Loucy (cell line): Measurements from ENCODE around the gene CDX1.
A peak's percentile ranks its signal among the peaks of the same experiment; 100 is the strongest.

Experiments used
- H2AFZ ChIP-seq: fragments of 200-600 bp; sonication (generic); 2 replicates; pipeline ENCODE4 v1.6.0; 2016; ENCODE audit warnings: antibody characterized with exemption, mild to moderate bottlenecking, low read length, moderate library complexity
- H3F3A ChIP-seq: fragments of 200-600 bp; 2 replicates; pipeline ENCODE4 v1.6.0; 2016; ENCODE audit warnings: antibody characterized with exemption, low read depth, mild to moderate bottlenecking
- H3K27me3 ChIP-seq: fragments of 200-600 bp; sonication (generic); 2 replicates; pipeline ENCODE4 v1.6.1; 2014; ENCODE audit warnings: low read length, mild to moderate bottlenecking; ENCODE audit not compliant: insufficient read depth, poor library complexity, severe bottlenecking
- H3K36me3 ChIP-seq: fragments of 200-600 bp; sonication (generic); 2 replicates; pipeline ENCODE4 v1.6.1; 2016; ENCODE audit warnings: low read length; ENCODE audit not compliant: insufficient read depth
- H3K4me1 ChIP-seq: fragments of 200-600 bp; sonication (generic); 2 replicates; pipeline ENCODE4 v1.5.1; 2014; ENCODE audit warnings: low read length, mild to moderate bottlenecking; ENCODE audit not compliant: insufficient read depth, poor library complexity, severe bottlenecking
- H3K4me2 ChIP-seq: fragments of 200-600 bp; sonication (generic); 2 replicates; pipeline ENCODE4 v1.6.0; 2014; ENCODE audit warnings: antibody characterized with exemption, low read length, low read depth, mild to moderate bottlenecking; ENCODE audit not compliant: poor library complexity, severe bottlenecking
- H3K4me3 ChIP-seq: fragments of 200-600 bp; sonication (generic); 2 replicates; pipeline ENCODE4 v1.5.1; 2014; ENCODE audit warnings: low read length, mild to moderate bottlenecking, mixed read lengths; ENCODE audit not compliant: poor library complexity, severe bottlenecking
- H3K79me2 ChIP-seq: fragments of 200-600 bp; sonication (generic); 2 replicates; pipeline ENCODE4 v1.6.1; 2014; ENCODE audit warnings: low read length; ENCODE audit not compliant: insufficient read depth
- H3K9ac ChIP-seq: fragments of 200-600 bp; sonication (generic); 2 replicates; pipeline ENCODE4 v1.6.0; 2014; ENCODE audit warnings: mild to moderate bottlenecking, low read depth, low read length, moderate library complexity; ENCODE audit not compliant: poor library complexity, severe bottlenecking
- H3K9me2 ChIP-seq: fragments of 200-600 bp; sonication (generic); replicated peaks from 2 replicates; pipeline ENCODE4 v1.6.1; 2016; ENCODE audit warnings: low read depth, low read length, mixed read lengths
- H3K9me3 ChIP-seq: fragments of 200-600 bp; sonication (generic); 2 replicates; pipeline ENCODE4 v1.6.1; 2014; ENCODE audit warnings: mild to moderate bottlenecking, antibody characterized with exemption, low read length, low read depth; ENCODE audit not compliant: insufficient read depth
- H4K20me1 ChIP-seq: fragments of 200-600 bp; sonication (generic); 2 replicates; pipeline ENCODE4 v1.6.0; 2014; ENCODE audit warnings: antibody characterized with exemption, low read length, mild to moderate bottlenecking; ENCODE audit not compliant: insufficient read depth, poor library complexity, severe bottlenecking
- CTCF ChIP-seq: fragments of 200-600 bp; sonication (generic); conservative IDR thresholded peaks from 2 replicates; pipeline ENCODE4 v1.5.1; 2014; ENCODE audit warnings: mild to moderate bottlenecking, antibody characterized with exemption, low read length
- EZH2phosphoT487 ChIP-seq: fragments of 200-600 bp; IDR thresholded peaks from 2 replicates; pipeline ENCODE4 v1.6.1; 2018; ENCODE audit warnings: antibody characterized with exemption, mild to moderate bottlenecking, moderate library complexity, borderline replicate concordance

The CDX1 gene

GRCh38 chr5:150119421-150120061, 47.0 kb upstream of the CDX1 start:
- TF ChIP-seq EZH2phosphoT487 (no peak), CTCF (peak; percentile 34; the same call in 1 of the 2 replicates)
- H3K36me3 ChIP-seq, result no peaks in the 10 kb centered on the region
- H3K9ac ChIP-seq, result no peak overlapping the region
- no peaks in the 10 kb centered on the region for H3K4me1 ChIP-seq
- H3K4me2 ChIP-seq, result no peak overlapping the region
- no peak overlapping the region for H2AFZ ChIP-seq
- H3K4me3 ChIP-seq, result no peak overlapping the region
- no peaks in the 10 kb centered on the region for H4K20me1 ChIP-seq
- no peaks in the 10 kb centered on the region for H3K27me3 ChIP-seq
- no peaks in the 10 kb centered on the region for H3F3A ChIP-seq
- no peaks in the 10 kb centered on the region for H3K9me2 ChIP-seq
- H3K79me2 ChIP-seq, result no peaks in the 10 kb centered on the region
- H3K9me3 ChIP-seq, result no peaks in the 10 kb centered on the region

- Histone ChIP-seq H3K4me2 (no peak overlapping the region), H3F3A (no peaks in the 10 kb centered on the region), H3K9me3 (no peaks in the 10 kb centered on the region), H3K4me3 (no peak overlapping the region), H3K9ac (no peak overlapping the region), H3K4me1 (no peaks in the 10 kb centered on the region), H4K20me1 (no peaks in the 10 kb centered on the region), H3K36me3 (no peaks in the 10 kb centered on the region), H3K27me3 (no peaks in the 10 kb centered on the region), H2AFZ (no peak overlapping the region), H3K79me2 (no peaks in the 10 kb centered on the region), H3K9me2 (no peaks in the 10 kb centered on the region)
- no peak for TF ChIP-seq EZH2phosphoT487
- no peak for TF ChIP-seq CTCF
These were observed 46.5 kb upstream of the CDX1 start for GRCh38 chr5:150120062-150120441.

GRCh38 chr5:150120617-150121447, 45.7 kb upstream of the CDX1 start:
- H3K4me2 ChIP-seq, result no peak overlapping the region
- no peaks in the 10 kb centered on the region for H3K9me3 ChIP-seq
- H3K9me2 ChIP-seq, result no peaks in the 10 kb centered on the region
- no peaks in the 10 kb centered on the region for H3K4me1 ChIP-seq
- H3K4me3 ChIP-seq, result no peak overlapping the region
- no peak overlapping the region for H3K9ac ChIP-seq
- H3K27me3 ChIP-seq, result no peaks in the 10 kb centered on the region
- no peaks in the 10 kb centered on the region for H4K20me1 ChIP-seq
- TF ChIP-seq EZH2phosphoT487 (no peak), CTCF (no peak)
- H3K36me3 ChIP-seq, result no peaks in the 10 kb centered on the region
- H2AFZ ChIP-seq, result no peak overlapping the region
- H3K79me2 ChIP-seq, result no peaks in the 10 kb centered on the region
- no peaks in the 10 kb centered on the region for H3F3A ChIP-seq
